H1 (cell line): Measurements from ENCODE around the gene KRT13. TPM values are rescaled to one million over a fixed set of nuclear protein-coding genes. Genes with fewer than 3 reads are reported as not detected.

Experiments
- HDAC2 ChIP-seq, 2 experiments: fragments of 300-600 bp in 1 of 2; sonication (generic) in 1 of 2; IDR thresholded peaks; 2 replicates each; pipeline ENCODE4 v1.6.1; 2011 to 2012; ENCODE audit warnings: low read depth in 2 of 2, low read length in 2 of 2, mild to moderate bottlenecking in 2 of 2, moderate library complexity in 2 of 2, borderline replicate concordance in 1 of 2, inconsistent platforms in 1 of 2
- polyA plus RNA-seq, 7 experiments: library from polyadenylated mRNA; depleted of rRNA in 3 of 7; stranded (reverse) in 5 of 7; unstranded in 2 of 7; fragments of >200 nt in 5 of 7; fragments of 200-250 nt in 2 of 7; gene quantifications; 1 replicate in 5 of 7; 2 replicates in 1 of 7; 4 replicates in 1 of 7; pipeline versions ENCODE4 v1.2.1 to v1.2.3, GENCODE V29; 2011 to 2013; ENCODE audit warnings: missing spikeins in 2 of 7, mixed read lengths in 2 of 7
- total RNA-seq: library from RNA; stranded (reverse); fragmentation: NEBNext Ultra II Directional; extraction: Animal tissue kit (Norgen Biotek cat#: 25700); gene quantifications from 2 replicates; pipeline ENCODE4 v1.2.1, GENCODE V29; 2021

Gene KRT13
- total and polyA plus RNA-seq, 2 of the 8 experiments (the other 6 are each of a cell fraction or from before 2014, with no cell fraction given), result 0.09 TPM; not detected in 1

GRCh38 chr17:41507315-41507880 is 2.0 kb upstream of the KRT13 start (continued):
- no peak for TF ChIP-seq HDAC2 (IDR thresholded peaks at IDR 0.05; ENCODE audit: borderline replicate concordance in 1 of 2, low read depth in 2 of 2, low read length in 2 of 2)
